ENCODE measurements around the gene SHC1. TPM values are rescaled to one million over a fixed set of nuclear protein-coding genes. Genes with fewer than 3 reads are reported as not detected.

SHC1 gene
- total RNA-seq, 1 donor from 2014 or later = 176 TPM

DNA sequence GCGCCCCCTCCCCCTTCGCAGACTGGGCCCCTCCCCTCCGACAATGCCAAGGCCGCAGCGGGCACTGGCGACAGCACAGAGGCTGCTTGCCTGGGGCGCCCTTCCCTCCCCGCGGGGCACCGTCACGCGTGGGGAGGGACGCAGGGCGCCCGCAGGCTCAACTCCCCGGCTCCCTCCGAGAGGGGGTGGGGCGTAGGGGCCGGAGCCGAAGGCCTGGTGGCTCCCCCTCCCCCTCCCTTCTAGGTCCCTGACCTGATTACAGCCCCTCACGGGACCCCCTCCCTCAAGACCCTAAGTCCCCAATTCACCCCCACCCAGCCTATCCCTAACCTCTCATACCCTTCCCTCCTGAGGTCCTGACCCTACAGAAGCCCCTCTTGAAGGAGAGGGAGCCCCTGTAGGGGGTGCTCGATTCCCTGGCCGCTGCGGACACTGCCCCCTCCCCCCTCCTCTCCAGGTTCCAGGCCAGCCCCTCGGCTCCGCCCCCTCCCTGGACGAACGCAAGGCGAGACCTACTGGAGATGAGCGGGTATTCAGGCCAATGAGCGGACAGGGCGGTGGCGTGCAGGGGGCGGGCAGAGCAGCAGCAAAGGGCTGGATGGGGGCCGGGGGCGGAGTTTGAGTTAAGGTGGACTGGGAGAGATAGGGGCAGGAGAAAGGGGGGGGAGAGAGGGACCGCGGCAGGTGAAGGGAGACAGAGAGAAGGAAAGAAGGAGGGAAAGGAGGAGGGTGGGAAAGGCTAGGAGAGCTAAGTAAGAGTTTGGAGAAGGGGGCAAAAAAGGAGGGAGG lies 31.3 kb upstream of the SHC1 start:
- TF ChIP-seq, protein P1, sequence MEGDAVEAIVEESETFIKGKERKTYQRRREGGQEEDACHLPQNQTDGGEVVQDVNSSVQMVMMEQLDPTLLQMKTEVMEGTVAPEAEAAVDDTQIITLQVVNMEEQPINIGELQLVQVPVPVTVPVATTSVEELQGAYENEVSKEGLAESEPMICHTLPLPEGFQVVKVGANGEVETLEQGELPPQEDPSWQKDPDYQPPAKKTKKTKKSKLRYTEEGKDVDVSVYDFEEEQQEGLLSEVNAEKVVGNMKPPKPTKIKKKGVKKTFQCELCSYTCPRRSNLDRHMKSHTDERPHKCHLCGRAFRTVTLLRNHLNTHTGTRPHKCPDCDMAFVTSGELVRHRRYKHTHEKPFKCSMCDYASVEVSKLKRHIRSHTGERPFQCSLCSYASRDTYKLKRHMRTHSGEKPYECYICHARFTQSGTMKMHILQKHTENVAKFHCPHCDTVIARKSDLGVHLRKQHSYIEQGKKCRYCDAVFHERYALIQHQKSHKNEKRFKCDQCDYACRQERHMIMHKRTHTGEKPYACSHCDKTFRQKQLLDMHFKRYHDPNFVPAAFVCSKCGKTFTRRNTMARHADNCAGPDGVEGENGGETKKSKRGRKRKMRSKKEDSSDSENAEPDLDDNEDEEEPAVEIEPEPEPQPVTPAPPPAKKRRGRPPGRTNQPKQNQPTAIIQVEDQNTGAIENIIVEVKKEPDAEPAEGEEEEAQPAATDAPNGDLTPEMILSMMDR (IDR thresholded peaks at IDR 0.05; ENCODE audit: insufficient read depth, low read length, poor library complexity, severe bottlenecking) = peak; percentile 76
- H3K36me3 ChIP-seq (ENCODE audit: control insufficient read depth, insufficient read depth, low read length) = no peaks in the 10 kb centered on the region
- no peaks in the 10 kb centered on the region for H3K27me3 ChIP-seq (ENCODE audit: control insufficient read depth, insufficient read depth, low read length)
- peak; percentile 94 for DNase-seq (ENCODE audit: low read depth)
- peak overlapping the region; percentile 94 for H3K4me3 ChIP-seq (ENCODE audit: low read depth, low read length)

DNA sequence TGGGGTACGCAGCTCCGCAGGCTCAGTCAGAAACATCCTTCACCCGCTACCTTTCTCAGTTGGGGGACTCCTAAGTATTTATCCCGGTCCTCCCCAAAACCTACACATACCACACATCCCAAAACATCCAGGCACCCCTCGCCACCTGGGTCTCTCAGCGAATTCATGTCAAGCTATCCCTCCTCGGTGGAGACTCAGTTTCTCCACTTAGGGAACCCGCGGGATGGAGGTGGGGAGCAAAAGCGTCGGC lies 30.8 kb upstream of the SHC1 start:
- no peaks in the 10 kb centered on the region for H3K27me3 ChIP-seq (ENCODE audit: control insufficient read depth, insufficient read depth, low read length)
- TF ChIP-seq, protein P1 (IDR thresholded peaks at IDR 0.05; ENCODE audit: insufficient read depth, low read length, poor library complexity, severe bottlenecking) = no peak
- no peak for DNase-seq (ENCODE audit: low read depth)
- H3K4me3 ChIP-seq (ENCODE audit: low read depth, low read length) = peak overlapping the region; percentile 94
- H3K36me3 ChIP-seq (ENCODE audit: control insufficient read depth, insufficient read depth, low read length) = no peaks in the 10 kb centered on the region

DNA sequence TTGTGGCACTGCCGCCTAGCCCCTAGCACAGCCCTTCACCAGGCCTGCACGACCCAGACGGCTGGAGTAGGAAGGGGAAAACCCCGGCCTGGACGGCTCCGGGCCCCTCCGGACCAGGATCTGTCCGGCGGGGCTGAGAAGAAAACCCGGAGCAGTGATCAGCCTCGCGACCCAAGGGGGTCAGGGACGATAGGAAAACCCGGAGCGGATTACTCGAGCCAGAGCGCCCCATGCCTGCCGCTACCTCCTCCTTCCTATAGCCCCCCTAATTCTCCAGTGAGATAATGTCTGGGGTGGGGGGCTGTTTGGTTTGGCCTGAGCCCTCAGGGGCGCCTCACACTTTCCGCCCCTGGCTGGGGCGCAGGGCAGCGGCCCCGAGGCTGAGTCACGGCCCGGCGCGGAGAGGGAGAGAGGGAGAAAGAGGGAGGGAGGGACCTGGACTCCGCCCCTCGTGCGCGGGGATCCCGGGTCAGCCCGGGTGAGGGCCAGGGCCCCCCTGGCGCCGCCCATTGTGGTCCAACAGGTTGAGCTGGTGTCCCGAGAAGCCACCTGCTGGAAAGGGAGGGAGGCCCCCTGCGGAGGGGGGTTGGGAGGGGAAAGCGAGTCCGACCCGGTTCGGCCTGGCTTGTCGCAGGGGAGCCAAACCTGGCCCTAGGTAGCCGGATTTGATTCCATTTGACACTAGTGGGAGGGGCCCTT lies 30.3 kb upstream of the SHC1 start:
- Histone ChIP-seq H3K27me3 (ENCODE audit: control insufficient read depth, insufficient read depth, low read length) (no peaks in the 10 kb centered on the region), H3K36me3 (ENCODE audit: control insufficient read depth, insufficient read depth, low read length) (no peaks in the 10 kb centered on the region), H3K4me3 (ENCODE audit: low read depth, low read length) (peak overlapping the region; percentile 94)
- DNase-seq (ENCODE audit: low read depth) = no peak
- TF ChIP-seq, protein P1 (IDR thresholded peaks at IDR 0.05; ENCODE audit: insufficient read depth, low read length, poor library complexity, severe bottlenecking) = peak; percentile 1

DNA sequence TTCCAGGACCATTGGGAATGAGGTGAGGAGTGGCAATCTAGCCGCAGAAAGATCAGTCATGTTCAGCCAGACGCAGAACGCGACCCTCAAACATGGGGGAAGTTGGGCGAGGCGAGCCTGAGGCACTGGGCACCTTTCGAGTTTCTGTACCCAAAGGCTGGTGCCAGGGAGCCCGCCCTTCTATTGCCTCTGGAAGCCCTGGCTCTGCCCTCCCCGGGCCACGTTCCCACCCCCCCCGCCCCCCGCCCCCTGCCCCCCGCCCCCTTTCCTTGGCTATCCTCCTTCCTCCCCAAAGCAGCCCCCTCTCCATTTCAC lies 29.8 kb upstream of the SHC1 start:
- H3K36me3 ChIP-seq (ENCODE audit: control insufficient read depth, insufficient read depth, low read length) = no peaks in the 10 kb centered on the region
- no peaks in the 10 kb centered on the region for H3K27me3 ChIP-seq (ENCODE audit: control insufficient read depth, insufficient read depth, low read length)
- TF ChIP-seq, protein P1 (IDR thresholded peaks at IDR 0.05; ENCODE audit: insufficient read depth, low read length, poor library complexity, severe bottlenecking) = no peak
- peak overlapping the region; percentile 94 for H3K4me3 ChIP-seq (ENCODE audit: low read depth, low read length)
- DNase-seq (ENCODE audit: low read depth) = no peak

DNA sequence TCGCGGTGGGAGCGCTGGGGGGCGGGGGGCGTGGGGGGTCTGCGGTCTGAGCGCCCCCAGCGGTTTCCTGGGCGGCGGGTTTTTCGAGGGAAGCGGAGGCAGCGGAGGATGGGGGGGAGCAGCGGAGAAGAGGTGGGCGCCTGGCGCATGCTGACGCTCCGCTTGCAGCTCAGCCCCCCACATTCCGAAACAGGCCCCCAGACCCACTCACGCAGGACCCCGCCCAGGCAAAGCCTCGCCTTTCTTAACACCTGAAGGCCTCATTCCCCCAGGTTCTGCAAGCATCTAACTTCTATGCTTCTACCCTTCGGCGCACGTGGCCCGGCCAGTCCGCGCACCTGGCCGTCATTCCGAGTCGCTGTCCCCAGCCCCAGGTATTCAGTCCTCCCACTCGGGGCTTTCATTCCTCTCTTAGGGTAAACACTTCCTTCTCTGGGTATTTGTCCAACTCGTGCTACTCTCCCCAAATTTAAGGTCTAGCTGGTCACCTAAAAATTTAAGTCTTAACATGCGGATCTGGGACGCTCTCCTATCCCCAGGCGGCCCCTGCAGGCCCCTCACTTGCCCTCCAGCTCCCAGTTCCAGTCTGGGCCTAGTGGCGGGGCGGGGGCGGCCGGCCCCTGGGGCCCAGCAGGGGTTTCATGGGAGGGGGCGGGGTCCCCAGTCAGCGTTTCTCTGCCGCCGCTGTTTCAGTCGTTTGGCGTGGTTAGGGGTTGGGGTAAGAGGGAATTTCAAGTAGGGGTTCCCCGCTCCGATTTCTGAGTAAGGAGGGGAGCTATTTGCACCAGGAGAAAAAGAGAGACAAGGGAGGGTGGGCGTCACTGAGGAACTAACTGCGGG lies 29.2 kb upstream of the SHC1 start:
- Histone ChIP-seq H3K36me3 (ENCODE audit: control insufficient read depth, insufficient read depth, low read length) (no peaks in the 10 kb centered on the region), H3K27me3 (ENCODE audit: control insufficient read depth, insufficient read depth, low read length) (no peaks in the 10 kb centered on the region), H3K4me3 (ENCODE audit: low read depth, low read length) (peak overlapping the region; percentile 94)
- no peak for DNase-seq (ENCODE audit: low read depth)
- TF ChIP-seq, protein P1 (IDR thresholded peaks at IDR 0.05; ENCODE audit: insufficient read depth, low read length, poor library complexity, severe bottlenecking) = no peak
